ENCODE data around the gene C10orf88. TPM values are rescaled to one million over a fixed set of nuclear protein-coding genes. Genes with fewer than 3 reads are reported as not detected.
"Not testable (repeated sequence)": the region's sequence is repeated elsewhere in the genome, so short reads cannot be mapped to it uniquely, and the experiment has no call there.

Gene C10orf88
- total and polyA plus RNA-seq, 4 experiments from 2014 or later = 8.1 to 12.3 (median 10.1) TPM

DNA sequence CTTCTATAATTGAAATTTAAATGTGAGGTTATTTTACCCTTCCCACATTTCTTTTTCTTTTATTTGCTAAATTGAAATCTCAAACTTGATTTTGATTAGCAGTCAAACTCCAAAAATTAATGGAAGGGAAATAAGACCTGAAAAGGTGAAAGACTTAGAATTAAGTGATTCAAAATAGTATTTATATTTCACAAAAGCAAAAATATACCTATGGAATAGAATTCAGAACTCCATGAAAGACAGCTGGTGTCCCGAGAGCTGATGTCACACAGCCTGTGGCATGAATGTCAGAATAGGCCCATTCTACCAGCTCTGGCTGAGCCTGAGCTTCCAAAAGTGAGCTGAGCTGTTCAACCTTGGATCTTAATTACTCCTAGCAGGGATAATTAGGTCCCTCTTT is 43.7 kb downstream of the C10orf88 start, which contains the start of gene FAM24A:
Gene FAM24A, plus strand, starts transcription at position 301 of the 400 bp plus-strand sequence. CDS start 1,025 bp downstream, outside the sequence.
- H3K27ac Mint-ChIP-seq = no peak within 1 kb of the TSS
- peaks cover 0 to 6% of the 10 kb centered on the region in 2 donors for H3K27me3 Mint-ChIP-seq
- intact Hi-C loops (cut with micrococcal nuclease) = no loop called here
- no peak within 1 kb of the TSS for H3K4me3 Mint-ChIP-seq
- H3K4me1 Mint-ChIP-seq = no peaks in the 10 kb centered on the region
- H3K27me3 ChIP-seq (ENCODE audit: insufficient read depth, low read length) = no peaks in the 10 kb centered on the region
- ChIA-PET POLR2A (ENCODE audit: partially characterized antibody) (no interaction called here), CTCF (ENCODE audit: partially characterized antibody) (no interaction called here)
- H3K36me3 Mint-ChIP-seq = no peaks in the 10 kb centered on the region
- no peaks in the 10 kb centered on the region for H3K36me3 ChIP-seq (ENCODE audit: insufficient read depth, low read length)
- peaks cover 0 to 1% (median 0%) of the 10 kb centered on the region in 8 donors for H3K9me3 Mint-ChIP-seq
- H3K4me3 ChIP-seq (ENCODE audit: low read length in 2 of 2) = no peak within 1 kb of the TSS
- H3K27ac ChIP-seq (ENCODE audit: low read depth, low read length) = no peak within 1 kb of the TSS
- H3K9me3 ChIP-seq (ENCODE audit: control insufficient read depth in 1 of 2, low read length in 2 of 2) = no peaks in the 10 kb centered on the region
- DNase-seq = no peak
- no peaks in the 10 kb centered on the region for H3K4me1 ChIP-seq (ENCODE audit: insufficient read depth, low read length)

DNA sequence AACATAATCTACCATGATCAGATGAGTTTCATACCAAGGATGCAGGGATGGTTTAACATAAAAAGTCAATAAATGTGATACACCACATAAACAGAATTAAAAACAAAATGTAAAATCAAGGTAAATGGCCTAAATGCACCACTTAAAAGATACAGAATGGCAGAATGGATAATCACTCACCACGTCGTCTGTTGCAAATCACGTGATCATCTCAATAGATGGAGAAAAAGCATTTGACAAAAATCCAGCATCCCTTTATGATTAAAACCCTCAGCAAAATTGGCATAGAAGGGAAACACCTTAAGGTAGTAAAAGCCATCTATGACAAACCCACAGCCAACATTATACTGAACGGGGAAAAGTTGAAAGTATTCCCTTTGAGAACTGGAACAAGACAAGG is 50.2 kb downstream of the C10orf88 start:
- H3K27ac Mint-ChIP-seq; H3K4me3 Mint-ChIP-seq; H3K27me3 ChIP-seq (ENCODE audit: insufficient read depth, low read length); H3K4me1 ChIP-seq (ENCODE audit: insufficient read depth, low read length); H3K4me1 Mint-ChIP-seq; intact Hi-C loops (cut with micrococcal nuclease); DNase-seq; H3K36me3 Mint-ChIP-seq; H3K9me3 ChIP-seq (ENCODE audit: control insufficient read depth in 1 of 2, low read length in 2 of 2); H3K27ac ChIP-seq (ENCODE audit: low read depth, low read length); POLR2A ChIA-PET (ENCODE audit: partially characterized antibody); CTCF ChIA-PET (ENCODE audit: partially characterized antibody); H3K4me3 ChIP-seq (ENCODE audit: low read length in 2 of 2); H3K36me3 ChIP-seq (ENCODE audit: insufficient read depth, low read length): not testable (repeated sequence)
- Mint-ChIP-seq H3K27me3 (peaks cover 10 to 22% of the 10 kb centered on the region in 2 donors), H3K9me3 (peaks cover 0 to 34% (median 21%) of the 10 kb centered on the region in 8 donors)

DNA sequence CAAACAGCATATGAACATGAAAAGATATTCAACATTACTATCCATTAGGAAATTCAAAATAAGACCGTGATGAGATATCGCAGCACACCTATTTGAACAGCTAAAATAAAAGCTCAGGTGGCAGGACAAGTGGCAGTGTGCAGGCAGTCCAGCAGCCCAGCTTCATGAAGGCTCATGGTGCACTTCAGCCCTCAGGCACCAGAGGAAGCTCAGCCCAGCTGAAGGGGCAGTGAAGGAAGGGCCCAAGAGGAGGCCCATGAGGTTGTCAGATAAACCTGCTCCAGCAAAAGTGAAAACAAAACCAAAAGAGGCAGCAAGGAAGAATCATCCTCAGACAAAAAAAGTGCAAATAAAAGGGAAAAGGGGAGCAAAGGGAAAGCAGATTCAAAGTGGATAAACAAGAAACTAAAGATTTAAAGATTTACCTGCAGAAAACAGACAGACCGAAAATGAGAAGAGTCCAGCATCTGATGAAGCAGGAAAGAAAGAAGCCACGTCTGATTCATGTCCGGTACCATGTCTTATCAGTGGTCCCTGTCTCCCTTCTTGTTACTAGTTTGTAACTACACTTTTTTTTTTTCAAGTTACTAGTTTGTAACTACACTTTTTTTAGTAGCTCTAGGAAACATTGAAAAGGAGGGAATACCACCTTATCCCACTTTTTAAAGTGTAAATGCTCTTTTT is 59.6 kb downstream of the C10orf88 start:
- H3K36me3 Mint-ChIP-seq = peaks cover 0 to 6% of the 10 kb centered on the region in 2 donors
- Histone ChIP-seq H3K4me3 (ENCODE audit: low read length in 2 of 2) (no peak overlapping the region), H3K9me3 (ENCODE audit: control insufficient read depth in 1 of 2, low read length in 2 of 2) (no peaks in the 10 kb centered on the region), H3K27ac (ENCODE audit: low read depth, low read length) (no peak overlapping the region), H3K4me1 (ENCODE audit: insufficient read depth, low read length) (no peaks in the 10 kb centered on the region), H3K27me3 (ENCODE audit: insufficient read depth, low read length) (no peaks in the 10 kb centered on the region), H3K36me3 (ENCODE audit: insufficient read depth, low read length) (no peaks in the 10 kb centered on the region)
- peaks cover 0 to 3% (median 0%) of the 10 kb centered on the region in 8 donors for H3K9me3 Mint-ChIP-seq
- no peak overlapping the region for H3K4me3 Mint-ChIP-seq
- POLR2A ChIA-PET (ENCODE audit: partially characterized antibody) = no interaction called here
- H3K27ac Mint-ChIP-seq = no peak overlapping the region
- no peaks in the 10 kb centered on the region for H3K4me1 Mint-ChIP-seq
- DNase-seq = no peak
- CTCF ChIA-PET (ENCODE audit: partially characterized antibody) = interaction anchor here (0.6 kb wide), 1 partner anchor 40 kb away, joined by 3 read pairs; no protein-coding TSS in a partner anchor
- H3K27me3 Mint-ChIP-seq = peaks cover 0 to 1% of the 10 kb centered on the region in 2 donors
- intact Hi-C loops (cut with micrococcal nuclease) = no loop called here

DNA sequence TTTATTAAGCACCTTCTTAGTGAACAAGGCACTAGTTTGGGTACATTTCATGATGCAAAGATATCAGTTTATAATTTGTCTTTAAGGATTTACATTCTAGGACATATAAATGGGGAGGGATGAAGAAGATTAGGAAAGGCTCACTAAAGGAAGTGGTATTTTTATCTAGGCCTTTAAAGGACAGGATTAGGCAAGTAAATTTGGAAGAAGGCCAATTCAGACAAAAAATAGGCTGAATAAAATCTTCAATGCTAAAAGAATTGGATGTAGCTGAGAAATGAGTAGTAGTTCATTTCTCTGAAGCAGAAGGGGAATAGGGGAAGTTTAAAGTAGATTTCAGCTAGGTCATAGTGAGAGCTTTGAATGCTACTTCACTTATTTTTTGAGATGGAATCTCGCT is 69.9 kb downstream of the C10orf88 start:
- no peak overlapping the region for H3K27ac Mint-ChIP-seq

DNA sequence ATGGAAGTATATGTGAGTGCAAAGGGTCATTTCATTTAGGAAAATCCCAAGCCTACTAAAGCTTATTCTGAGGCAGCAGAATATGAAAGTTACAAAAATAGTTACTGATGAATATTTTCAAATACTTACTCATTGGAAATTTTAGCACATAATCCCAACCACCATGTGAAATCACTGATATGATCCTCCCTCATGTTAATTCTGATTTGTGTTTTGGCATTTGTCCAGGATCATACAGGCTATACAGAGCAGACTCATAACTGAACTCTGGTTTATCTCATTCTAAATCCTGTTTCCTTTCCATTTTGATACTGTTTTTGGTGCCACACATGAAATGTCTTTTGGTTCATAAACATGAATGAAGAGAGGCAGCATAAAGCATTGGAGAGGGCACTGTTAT is 71.3 kb downstream of the C10orf88 start:
- H3K27ac ChIP-seq (ENCODE audit: low read depth, low read length) = no peak overlapping the region
- no peaks in the 10 kb centered on the region for H3K36me3 ChIP-seq (ENCODE audit: insufficient read depth, low read length)
- H3K9me3 Mint-ChIP-seq = peaks cover 0 to 3% (median 0%) of the 10 kb centered on the region in 8 donors
- ChIA-PET POLR2A (ENCODE audit: partially characterized antibody) (no interaction called here), CTCF (ENCODE audit: partially characterized antibody) (interaction anchor here (1.3 kb wide), 1 partner anchor 71 kb away, joined by 3 read pairs; the partner anchor contains the start of gene C10orf88)
- H3K4me1 ChIP-seq (ENCODE audit: insufficient read depth, low read length) = peaks cover 20% of the 10 kb centered on the region
- H3K4me3 Mint-ChIP-seq = no peak overlapping the region
- no peak overlapping the region for H3K4me3 ChIP-seq (ENCODE audit: low read length in 2 of 2)
- peaks cover 19 to 30% (median 25%) of the 10 kb centered on the region in 4 donors for H3K4me1 Mint-ChIP-seq
- no peak for DNase-seq
- H3K27ac Mint-ChIP-seq = no peak overlapping the region
- intact Hi-C loops (cut with micrococcal nuclease) = no loop called here
- H3K9me3 ChIP-seq (ENCODE audit: control insufficient read depth in 1 of 2, low read length in 2 of 2) = no peaks in the 10 kb centered on the region
- H3K27me3 Mint-ChIP-seq = no peaks in the 10 kb centered on the region
- H3K27me3 ChIP-seq (ENCODE audit: insufficient read depth, low read length) = no peaks in the 10 kb centered on the region
- peaks cover 4 to 7% of the 10 kb centered on the region in 2 donors for H3K36me3 Mint-ChIP-seq

More for the DNA sequence above, 69.9 kb downstream of the C10orf88 start:
- Histone ChIP-seq H3K4me1 (ENCODE audit: insufficient read depth, low read length) (peaks cover 7% of the 10 kb centered on the region), H3K9me3 (ENCODE audit: control insufficient read depth in 1 of 2, low read length in 2 of 2) (no peaks in the 10 kb centered on the region), H3K27me3 (ENCODE audit: insufficient read depth, low read length) (no peaks in the 10 kb centered on the region), H3K27ac (ENCODE audit: low read depth, low read length) (no peak overlapping the region), H3K4me3 (ENCODE audit: low read length in 2 of 2) (no peak overlapping the region), H3K36me3 (ENCODE audit: insufficient read depth, low read length) (no peaks in the 10 kb centered on the region)
- intact Hi-C loops (cut with micrococcal nuclease) = no loop called here
- DNase-seq = no peak
- H3K4me1 Mint-ChIP-seq = peaks cover 9 to 16% (median 13%) of the 10 kb centered on the region in 4 donors
- H3K4me3 Mint-ChIP-seq = no peak overlapping the region
- CTCF ChIA-PET (ENCODE audit: partially characterized antibody) = no interaction called here
- peaks cover 0 to 3% (median 0%) of the 10 kb centered on the region in 8 donors for H3K9me3 Mint-ChIP-seq
- no peaks in the 10 kb centered on the region for H3K27me3 Mint-ChIP-seq
- peaks cover 3 to 8% of the 10 kb centered on the region in 2 donors for H3K36me3 Mint-ChIP-seq
- POLR2A ChIA-PET (ENCODE audit: partially characterized antibody) = no interaction called here

Other genes starting within 250 kb of the C10orf88 start
- 1 to 10 TPM; 3.8 to 4.1 TPM for gene CUZD1, start 108.4 kb downstream of the C10orf88 start, total RNA-seq
- gene CUZD1, start 108.4 kb downstream of the C10orf88 start, polyA plus RNA-seq = under 1 TPM; 0.86 to 0.89 TPM
- 10 to 100 TPM; 10.8 to 12.8 TPM for gene FAM24B, start 74.6 kb downstream of the C10orf88 start, total RNA-seq
- gene FAM24B, start 74.6 kb downstream of the C10orf88 start, polyA plus RNA-seq = 10 to 100 TPM in 1 of 2 donors, 1 to 10 TPM in 1; 7.2 to 14.5 TPM
- not detected for gene FAM24A, start 43.6 kb downstream of the C10orf88 start, total RNA-seq
- not detected for gene FAM24A, start 43.6 kb downstream of the C10orf88 start, polyA plus RNA-seq
- gene PSTK, start 26.2 kb upstream of the C10orf88 start, total RNA-seq = 1 to 10 TPM; 3.9 to 4.7 TPM
- gene PSTK, start 26.2 kb upstream of the C10orf88 start, polyA plus RNA-seq = 10 to 100 TPM in 1 of 2 donors, 1 to 10 TPM in 1; 6.0 to 11.6 TPM
- 10 to 100 TPM; 37.4 to 45.9 TPM for gene IKZF5, start 54.6 kb upstream of the C10orf88 start, total RNA-seq
- 10 to 100 TPM; 11.0 to 14.7 TPM for gene IKZF5, start 54.6 kb upstream of the C10orf88 start, polyA plus RNA-seq
- 10 to 100 TPM; 35.7 to 36.4 TPM for gene ACADSB, start 54.8 kb upstream of the C10orf88 start, total RNA-seq
- 10 to 100 TPM; 26.9 to 45.3 TPM for gene ACADSB, start 54.8 kb upstream of the C10orf88 start, polyA plus RNA-seq
- gene HMX3, start 181.7 kb upstream of the C10orf88 start, total RNA-seq = not detected
- not detected for gene HMX3, start 181.7 kb upstream of the C10orf88 start, polyA plus RNA-seq
- not detected for gene HMX2, start 193.9 kb upstream of the C10orf88 start, total RNA-seq
- not detected for gene HMX2, start 193.9 kb upstream of the C10orf88 start, polyA plus RNA-seq
- 100 to 1,000 TPM; 162 to 169 TPM for gene BUB3, start 200.2 kb upstream of the C10orf88 start, total RNA-seq
- 100 to 1,000 TPM; 226 to 371 TPM for gene BUB3, start 200.2 kb upstream of the C10orf88 start, polyA plus RNA-seq

Measured in CD4-positive, alpha-beta memory T cell (primary cell).